Measurements from ENCODE around the gene ABCG2.
"Not testable (repeated sequence)": the region's sequence is repeated elsewhere in the genome, so short reads cannot be mapped to it uniquely, and the experiment has no call there.

ABCG2 gene

DNA sequence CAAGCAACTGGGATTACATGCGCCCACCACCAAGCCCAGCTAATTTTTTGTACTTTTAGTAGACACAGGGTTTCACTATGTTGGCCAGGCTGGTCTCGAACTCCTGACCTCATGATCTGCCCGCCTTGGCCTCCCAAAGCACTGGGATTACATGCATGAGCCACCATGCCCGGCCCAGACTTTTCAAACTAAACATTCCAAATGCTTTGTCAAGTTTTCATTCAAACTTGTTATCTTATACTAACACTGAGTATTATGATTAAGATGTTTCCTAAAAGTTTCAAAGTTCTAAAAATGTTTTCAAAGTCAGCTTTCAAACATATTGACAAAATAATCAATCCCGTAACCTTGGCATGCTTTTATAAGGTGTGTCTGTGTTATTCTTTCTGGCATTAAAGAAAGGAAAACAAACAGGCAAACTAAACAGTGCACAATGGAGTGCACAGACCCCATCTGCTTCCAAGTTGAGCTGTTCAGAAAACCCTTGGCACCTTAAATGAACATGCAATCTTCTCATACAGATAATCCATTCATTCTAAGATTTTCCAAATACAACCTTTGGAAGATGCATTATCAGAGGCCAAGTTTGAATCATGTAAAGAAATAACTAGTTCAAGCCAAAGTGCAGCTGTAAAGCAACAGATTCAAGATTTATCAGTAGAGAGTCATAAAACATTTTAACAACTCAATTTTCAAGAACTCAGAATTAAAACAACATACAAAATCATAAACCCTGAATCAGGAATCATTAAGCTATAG lies 49.1 kb downstream of the ABCG2 start:
- DNase-seq = no peak

DNA sequence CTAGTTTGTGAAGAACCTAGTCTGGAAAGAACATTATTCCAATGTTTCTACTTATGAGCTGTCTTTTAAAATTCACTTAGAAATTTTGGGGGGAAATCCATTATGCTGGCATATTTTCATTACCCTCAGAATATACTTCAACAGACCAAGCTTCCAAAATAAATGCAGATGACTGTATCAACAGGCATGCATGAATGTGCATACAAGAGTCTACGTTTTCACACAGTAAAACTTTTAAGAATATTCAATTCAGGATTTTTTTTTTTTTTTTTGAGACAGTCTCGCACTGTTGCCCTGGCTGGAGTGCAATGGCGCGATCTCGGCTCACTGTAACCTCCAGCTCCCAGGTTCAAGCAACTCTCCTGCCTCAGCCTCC lies 49.7 kb downstream of the ABCG2 start:
- DNase-seq = peak; percentile 41

- not testable (repeated sequence) for DNase-seq
These were observed 50.4 kb downstream of the ABCG2 start for GRCh38 chr4:88108108-88108465.

DNA sequence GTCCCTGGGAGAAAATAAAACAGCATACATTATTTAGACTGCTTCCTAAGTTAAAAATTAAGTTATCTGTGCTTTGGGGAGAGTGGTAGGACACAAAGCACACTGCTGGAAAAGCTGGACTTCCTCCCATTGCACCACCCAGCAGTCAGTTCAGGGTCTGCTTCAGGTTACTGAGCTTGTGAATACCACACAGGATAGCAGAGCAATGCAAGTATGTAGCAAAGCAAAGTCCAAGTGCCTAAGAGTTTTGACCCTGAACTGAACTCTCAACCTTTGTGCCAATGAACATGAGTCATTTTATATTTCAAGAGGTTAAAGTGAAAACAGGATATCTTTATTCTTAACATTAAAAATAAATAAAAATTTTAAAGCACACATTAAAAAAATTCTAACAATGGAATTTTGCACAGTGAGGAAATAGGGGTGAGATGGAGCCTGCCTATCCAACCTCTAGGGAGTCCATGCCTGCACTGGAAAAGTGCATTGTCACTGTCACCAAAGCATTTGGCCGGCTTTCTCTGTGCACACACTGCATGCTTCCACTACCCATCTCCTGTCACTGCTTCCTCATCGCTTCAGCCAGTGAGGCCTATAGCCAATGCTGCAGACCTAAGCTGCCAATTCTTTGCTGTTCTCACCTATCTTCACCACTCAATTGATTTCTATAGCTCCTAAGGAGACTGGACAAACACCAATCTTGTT lies 50.9 kb downstream of the ABCG2 start:
- peak; percentile 6 for DNase-seq

DNA sequence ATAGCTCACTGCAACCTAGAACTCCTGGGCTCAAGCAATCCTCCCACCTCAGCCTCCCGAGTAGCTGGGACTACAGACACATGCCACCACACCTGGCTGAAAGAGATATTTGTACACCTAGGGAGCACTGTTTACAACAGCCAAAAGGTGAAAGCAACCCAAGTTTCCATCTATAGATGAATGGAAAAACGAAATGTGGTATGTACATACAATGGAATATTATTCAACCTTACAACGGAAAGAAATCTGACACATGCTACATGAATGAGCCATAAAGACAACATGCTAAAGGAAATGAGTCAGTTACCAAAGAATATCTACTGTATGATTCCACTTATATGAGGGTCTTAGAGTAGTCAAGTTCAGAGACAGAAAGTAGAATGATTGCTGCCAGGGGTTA lies 52.2 kb downstream of the ABCG2 start:
- peak; percentile 75 for DNase-seq

GRCh38 chr4:88104902-88105610 lies 53.4 kb downstream of the ABCG2 start:
- DNase-seq = peak; percentile 82

DNA sequence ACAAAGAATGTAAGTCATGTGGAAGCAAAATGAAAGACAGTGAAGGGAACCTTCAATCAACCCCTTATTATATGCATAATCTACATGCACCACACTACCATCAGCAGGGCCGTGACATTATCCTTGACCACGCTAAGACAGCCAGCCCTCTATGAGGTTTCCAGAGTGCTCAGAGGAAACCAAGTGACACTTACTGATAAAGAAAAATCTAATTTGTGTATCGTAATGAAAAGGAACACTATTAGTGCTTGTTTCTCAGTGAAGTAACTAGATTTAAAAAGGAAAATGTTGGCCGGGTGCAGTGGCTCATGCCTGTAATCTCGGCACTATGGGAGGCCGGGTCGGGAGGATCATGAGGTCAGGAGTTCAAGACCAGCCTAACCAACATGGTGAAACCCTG lies 56.4 kb downstream of the ABCG2 start:
- no peak for DNase-seq

DNA sequence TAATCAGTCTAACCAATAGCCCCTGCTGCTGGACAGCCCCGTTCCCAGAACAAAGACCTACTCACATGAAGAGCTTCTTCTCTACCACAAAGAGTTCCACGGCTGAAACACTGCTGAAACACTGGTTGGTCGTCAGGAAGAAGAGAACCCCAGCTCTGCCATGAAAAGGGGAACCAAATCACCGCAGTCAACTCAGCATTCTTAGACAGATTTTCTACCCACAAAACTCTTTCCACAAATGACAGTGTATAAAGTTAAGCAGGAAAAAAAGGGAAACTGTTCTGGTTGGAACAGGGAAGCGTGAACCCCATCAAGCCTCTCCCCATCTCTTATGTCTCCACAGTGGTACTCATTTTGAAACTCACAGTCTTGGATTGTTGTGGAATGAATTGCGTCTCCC lies 57.3 kb downstream of the ABCG2 start:
- DNase-seq = no peak

- DNase-seq = no peak
These were observed 59.3 kb downstream of the ABCG2 start for GRCh38 chr4:88098993-88099752.

- DNase-seq = peak; percentile 40
These were observed 60.7 kb downstream of the ABCG2 start for GRCh38 chr4:88097781-88098180.

- DNase-seq = no peak
These were observed 61.1 kb downstream of the ABCG2 start for GRCh38 chr4:88097301-88097700.

DNA sequence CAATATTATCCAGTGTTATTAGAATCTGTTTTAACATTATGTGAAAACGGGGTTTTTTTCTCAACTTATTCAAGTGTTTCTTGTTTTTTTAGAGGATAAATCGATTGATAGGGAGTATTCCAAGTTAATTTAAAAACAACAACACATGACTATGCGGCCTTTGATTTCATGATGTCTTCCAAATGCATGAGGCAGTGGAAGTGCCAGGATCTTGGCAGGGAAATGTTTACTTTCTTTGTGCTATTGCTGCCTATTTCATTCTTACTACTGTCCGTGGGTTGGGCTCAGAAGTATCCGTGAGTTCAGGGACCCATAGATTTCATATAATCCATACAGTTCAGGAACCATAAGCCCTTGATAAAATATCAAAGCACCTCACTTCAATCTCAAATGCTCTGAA lies 64.6 kb downstream of the ABCG2 start:
- no peak for DNase-seq

DNA sequence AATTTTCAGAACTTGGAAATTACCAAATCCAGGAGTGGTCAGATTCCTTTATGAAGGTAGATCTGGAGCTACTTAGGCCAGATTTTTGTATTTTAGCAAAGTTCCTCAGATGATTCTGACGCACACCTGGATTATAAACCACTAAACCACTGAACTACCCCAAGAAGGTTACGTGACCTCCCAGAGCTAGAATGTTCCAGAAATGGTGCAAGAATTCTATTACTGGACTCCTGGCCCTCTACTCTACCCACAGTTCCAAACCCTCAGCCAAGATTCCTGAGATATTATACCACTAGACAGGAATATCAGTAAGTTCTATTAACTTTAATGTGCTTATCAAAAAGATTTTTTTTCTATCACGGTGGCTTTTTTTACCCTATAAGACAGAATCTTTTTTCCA lies 67.1 kb downstream of the ABCG2 start:
- DNase-seq = no peak

- DNase-seq = no peak
These were observed 67.5 kb downstream of the ABCG2 start for GRCh38 chr4:88090898-88091297.

DNA sequence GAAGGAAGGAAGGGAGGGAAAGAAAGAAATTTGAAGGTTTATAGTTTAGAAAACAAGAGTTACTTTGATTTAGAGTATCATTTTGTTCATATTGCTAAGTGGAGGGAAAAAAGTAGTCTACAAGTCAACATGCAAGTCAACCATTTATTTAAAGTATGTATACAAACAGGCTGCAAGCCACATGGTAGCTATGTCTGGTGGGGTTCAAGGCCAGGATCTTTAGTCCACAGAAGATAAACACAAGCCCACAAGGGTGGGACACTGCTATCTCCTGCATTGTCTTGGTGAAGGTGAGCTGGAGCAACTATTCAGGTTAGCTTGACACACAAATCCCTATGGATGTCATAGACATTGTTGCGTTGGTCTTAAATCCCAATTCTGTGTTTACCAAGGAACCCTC lies 71.4 kb downstream of the ABCG2 start:
- no peak for DNase-seq

GRCh38 chr4:88080626-88081025 lies 77.8 kb downstream of the ABCG2 start:
- DNase-seq = no peak

DNA sequence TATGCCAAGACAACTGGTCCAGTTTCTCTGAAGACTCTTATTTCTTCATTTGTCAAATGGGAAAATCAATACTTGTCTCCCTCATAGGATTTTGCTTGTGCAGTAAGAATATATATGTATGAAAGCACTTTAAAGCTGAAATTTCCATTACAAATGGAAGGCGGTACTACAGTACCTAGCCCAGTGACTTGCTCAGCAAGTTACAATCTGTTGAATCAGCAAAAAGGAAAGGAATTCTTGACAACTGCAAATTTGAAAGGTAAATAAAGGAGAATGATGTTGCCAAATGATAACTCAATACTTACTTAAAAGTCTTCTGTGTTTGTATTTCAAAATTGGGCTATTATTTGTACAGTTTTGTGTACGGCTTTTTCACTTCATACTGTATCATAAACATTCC lies 79.9 kb downstream of the ABCG2 start:
- DNase-seq = no peak

DNA sequence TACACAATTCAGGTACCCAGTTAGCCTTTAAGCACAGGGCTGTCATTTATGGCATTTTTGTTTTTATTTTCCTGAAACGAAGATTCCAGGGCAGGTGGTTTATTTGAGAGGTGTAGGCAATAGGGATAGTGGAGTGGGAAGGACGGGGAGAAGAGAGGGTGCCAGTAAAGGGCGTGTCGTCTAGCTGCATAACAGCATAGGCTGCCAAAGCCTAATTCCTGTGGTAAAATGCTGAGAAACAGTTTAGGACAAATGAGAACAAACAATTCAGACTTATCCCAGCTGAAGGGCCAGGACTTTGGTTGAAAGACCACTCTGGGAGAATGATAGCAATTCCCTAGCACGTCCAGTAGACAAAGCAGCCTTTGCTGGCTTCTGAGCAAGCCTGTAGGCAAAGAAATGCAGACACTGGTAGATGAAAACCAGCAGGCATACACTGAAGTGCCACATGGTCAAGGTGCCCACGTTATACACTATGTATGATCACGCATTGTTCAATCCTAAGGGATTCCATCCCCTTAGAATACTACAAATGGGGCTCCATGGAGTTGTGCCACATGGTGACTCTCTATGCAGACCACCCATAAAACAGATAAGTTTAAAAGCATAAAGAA lies 80.4 kb downstream of the ABCG2 start:
- no peak for DNase-seq

- DNase-seq = no peak
These were observed 83.1 kb downstream of the ABCG2 start for GRCh38 chr4:88075336-88075735.

- no peak for DNase-seq
These were observed 88.4 kb downstream of the ABCG2 start for GRCh38 chr4:88070031-88070430.

DNA sequence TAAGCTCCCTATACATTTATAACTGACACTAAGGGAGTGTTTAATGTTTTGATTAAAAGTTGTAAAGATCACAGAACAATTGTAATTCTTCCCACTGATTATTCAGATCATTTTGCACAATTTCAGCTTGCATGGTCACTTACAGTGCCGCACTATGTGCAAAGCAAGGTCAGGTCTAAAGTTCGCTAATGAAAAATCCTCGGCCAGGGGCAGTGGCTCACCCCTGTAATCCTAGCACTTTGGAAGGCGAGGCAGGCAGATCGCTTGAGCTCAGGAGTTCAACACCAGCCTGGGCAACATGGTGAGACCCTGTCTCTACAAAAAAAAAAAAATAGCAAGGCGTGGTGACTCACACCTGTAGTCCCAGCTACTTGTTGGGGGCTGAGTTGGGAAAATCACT lies 94.0 kb downstream of the ABCG2 start:
- no peak for DNase-seq

- no peak for DNase-seq
These were observed 94.7 kb downstream of the ABCG2 start for GRCh38 chr4:88063634-88064296.
